ENCODE data around the gene NFKB1. TPM values are rescaled to one million over a fixed set of nuclear protein-coding genes. Genes with fewer than 3 reads are reported as not detected.
"Not testable (repeated sequence)": the region's sequence is repeated elsewhere in the genome, so short reads cannot be mapped to it uniquely, and the experiment has no call there.

The NFKB1 gene
- 55.5 TPM for total RNA-seq
- long read RNA-seq, partial matches to known transcripts: 22 of 39 reads
- long read RNA-seq, other reads (novel, unspliced or antisense): 15 of 39 reads

GRCh38 chr4:102500696-102501446 lies at the start of gene NFKB1:
TSS of gene NFKB1 (plus strand) at chr4:102501359. CDS start at chr4:102525519, 24,160 bp downstream.
- no peak for DNase-seq (ENCODE audit: low spot score)

GRCh38 chr4:102452854-102453253 lies 48.3 kb upstream of the NFKB1 start:
- no peak for DNase-seq (ENCODE audit: low spot score)

- no peak for DNase-seq (ENCODE audit: low spot score)
These were observed 47.3 kb upstream of the NFKB1 start for GRCh38 chr4:102453827-102454226.

- DNase-seq (ENCODE audit: low spot score): no peak
These were observed 46.9 kb upstream of the NFKB1 start for GRCh38 chr4:102454268-102454667.

GRCh38 chr4:102454981-102455685 lies 46.0 kb upstream of the NFKB1 start:
- no peak for DNase-seq (ENCODE audit: low spot score)

GRCh38 chr4:102455750-102456149 lies 45.4 kb upstream of the NFKB1 start:
- DNase-seq (ENCODE audit: low spot score): no peak

- DNase-seq (ENCODE audit: low spot score): no peak
These were observed 34.9 kb upstream of the NFKB1 start for GRCh38 chr4:102466298-102466697.

GRCh38 chr4:102469806-102470205 lies 31.4 kb upstream of the NFKB1 start:
- no peak for DNase-seq (ENCODE audit: low spot score)

- no peak for DNase-seq (ENCODE audit: low spot score)
These were observed 28.6 kb upstream of the NFKB1 start for GRCh38 chr4:102472441-102473013.

- DNase-seq (ENCODE audit: low spot score): no peak
These were observed 27.7 kb upstream of the NFKB1 start for GRCh38 chr4:102473476-102473875.

- DNase-seq (ENCODE audit: low spot score): no peak
These were observed 26.2 kb upstream of the NFKB1 start for GRCh38 chr4:102474736-102475504.

GRCh38 chr4:102477657-102478056 lies 23.5 kb upstream of the NFKB1 start:
- DNase-seq (ENCODE audit: low spot score): no peak

- DNase-seq (ENCODE audit: low spot score): no peak
These were observed 23.0 kb upstream of the NFKB1 start for GRCh38 chr4:102478186-102478585.

GRCh38 chr4:102479832-102480231 lies 21.3 kb upstream of the NFKB1 start:
- not testable (repeated sequence) for DNase-seq (ENCODE audit: low spot score)

- DNase-seq (ENCODE audit: low spot score): no peak
These were observed 18.0 kb upstream of the NFKB1 start for GRCh38 chr4:102483120-102483519.

- not testable (repeated sequence) for DNase-seq (ENCODE audit: low spot score)
These were observed 17.0 kb upstream of the NFKB1 start for GRCh38 chr4:102483990-102484692.

- no peak for DNase-seq (ENCODE audit: low spot score)
These were observed 8.5 kb upstream of the NFKB1 start for GRCh38 chr4:102492531-102493241.

GRCh38 chr4:102493257-102493656 lies 7.9 kb upstream of the NFKB1 start:
- DNase-seq (ENCODE audit: low spot score): no peak

- DNase-seq (ENCODE audit: low spot score): no peak
These were observed 7.4 kb upstream of the NFKB1 start for GRCh38 chr4:102493794-102494193.

- no peak for DNase-seq (ENCODE audit: low spot score)
These were observed 6.6 kb upstream of the NFKB1 start for GRCh38 chr4:102494603-102495002.
